Measurements from ENCODE around the gene ADGRG3.

The ADGRG3 gene

DNA sequence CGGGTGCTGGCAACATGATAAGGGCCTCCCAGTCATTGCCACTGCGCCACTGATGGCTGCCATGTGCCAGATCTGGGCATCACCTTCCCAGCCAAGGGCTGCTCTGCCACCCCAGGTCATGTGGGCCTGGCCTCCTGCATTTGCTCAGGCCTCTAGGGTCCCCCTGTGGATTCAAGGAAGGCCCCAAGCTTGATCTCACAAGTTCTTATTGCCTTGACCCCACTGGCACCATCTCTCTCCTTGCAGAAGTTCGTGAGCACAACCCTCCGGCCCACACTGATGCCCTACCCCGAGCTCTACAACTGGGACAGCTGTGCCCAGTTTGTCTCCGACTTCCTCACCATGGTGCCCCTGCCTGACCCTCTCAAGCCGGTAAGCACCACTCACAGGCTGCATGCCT is 31.8 kb downstream of the ADGRG3 start:
- TF ChIP-seq, protein P1, sequence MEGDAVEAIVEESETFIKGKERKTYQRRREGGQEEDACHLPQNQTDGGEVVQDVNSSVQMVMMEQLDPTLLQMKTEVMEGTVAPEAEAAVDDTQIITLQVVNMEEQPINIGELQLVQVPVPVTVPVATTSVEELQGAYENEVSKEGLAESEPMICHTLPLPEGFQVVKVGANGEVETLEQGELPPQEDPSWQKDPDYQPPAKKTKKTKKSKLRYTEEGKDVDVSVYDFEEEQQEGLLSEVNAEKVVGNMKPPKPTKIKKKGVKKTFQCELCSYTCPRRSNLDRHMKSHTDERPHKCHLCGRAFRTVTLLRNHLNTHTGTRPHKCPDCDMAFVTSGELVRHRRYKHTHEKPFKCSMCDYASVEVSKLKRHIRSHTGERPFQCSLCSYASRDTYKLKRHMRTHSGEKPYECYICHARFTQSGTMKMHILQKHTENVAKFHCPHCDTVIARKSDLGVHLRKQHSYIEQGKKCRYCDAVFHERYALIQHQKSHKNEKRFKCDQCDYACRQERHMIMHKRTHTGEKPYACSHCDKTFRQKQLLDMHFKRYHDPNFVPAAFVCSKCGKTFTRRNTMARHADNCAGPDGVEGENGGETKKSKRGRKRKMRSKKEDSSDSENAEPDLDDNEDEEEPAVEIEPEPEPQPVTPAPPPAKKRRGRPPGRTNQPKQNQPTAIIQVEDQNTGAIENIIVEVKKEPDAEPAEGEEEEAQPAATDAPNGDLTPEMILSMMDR (IDR thresholded peaks at IDR 0.05) = no peak
- DNase-seq (ENCODE audit: low spot score) = no peak
- Histone ChIP-seq H3K27ac (no peak overlapping the region), H3K4me3 (no peak overlapping the region)

DNA sequence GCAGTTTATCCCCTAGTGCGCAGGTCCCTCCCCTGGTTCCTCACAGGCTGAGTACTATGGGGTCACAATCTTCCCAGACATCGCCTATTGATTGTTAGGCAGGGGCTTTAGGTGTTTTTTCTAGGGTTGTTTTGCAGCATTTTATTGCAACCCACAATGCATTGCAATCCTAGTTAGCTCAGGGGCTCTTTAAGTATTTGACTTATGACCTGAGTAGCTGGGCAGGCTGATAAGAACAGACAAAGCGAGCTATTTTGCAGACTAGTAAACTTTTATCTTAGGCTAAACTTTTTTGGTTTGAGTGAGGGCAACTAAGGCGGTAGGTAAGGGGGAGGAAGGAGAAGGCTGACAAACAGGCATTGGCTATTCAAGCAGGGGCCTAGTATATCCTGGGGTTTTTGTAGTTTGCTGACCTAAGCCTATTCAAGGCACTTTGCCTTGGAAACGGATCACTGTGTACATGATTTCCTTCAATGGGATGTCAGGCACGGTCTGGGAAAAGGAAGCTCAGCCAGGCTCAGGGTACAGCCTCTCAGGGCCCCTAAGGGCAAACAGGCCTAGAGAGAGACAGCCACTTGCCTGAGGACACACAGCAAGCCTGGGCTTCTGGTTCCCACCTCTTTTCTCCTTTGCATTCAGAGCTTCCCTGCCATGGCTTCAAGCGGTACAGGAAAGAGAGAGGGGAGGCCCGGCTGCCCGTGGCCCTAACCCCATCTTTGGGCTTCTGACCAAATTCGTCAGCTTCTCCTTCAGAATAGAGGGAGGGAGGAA is 32.9 kb downstream of the ADGRG3 start:
- TF ChIP-seq, protein P1 (IDR thresholded peaks at IDR 0.05) = no peak
- Histone ChIP-seq H3K27ac (no peak overlapping the region), H3K4me3 (no peak overlapping the region)
- DNase-seq (ENCODE audit: low spot score) = peak; percentile 58

DNA sequence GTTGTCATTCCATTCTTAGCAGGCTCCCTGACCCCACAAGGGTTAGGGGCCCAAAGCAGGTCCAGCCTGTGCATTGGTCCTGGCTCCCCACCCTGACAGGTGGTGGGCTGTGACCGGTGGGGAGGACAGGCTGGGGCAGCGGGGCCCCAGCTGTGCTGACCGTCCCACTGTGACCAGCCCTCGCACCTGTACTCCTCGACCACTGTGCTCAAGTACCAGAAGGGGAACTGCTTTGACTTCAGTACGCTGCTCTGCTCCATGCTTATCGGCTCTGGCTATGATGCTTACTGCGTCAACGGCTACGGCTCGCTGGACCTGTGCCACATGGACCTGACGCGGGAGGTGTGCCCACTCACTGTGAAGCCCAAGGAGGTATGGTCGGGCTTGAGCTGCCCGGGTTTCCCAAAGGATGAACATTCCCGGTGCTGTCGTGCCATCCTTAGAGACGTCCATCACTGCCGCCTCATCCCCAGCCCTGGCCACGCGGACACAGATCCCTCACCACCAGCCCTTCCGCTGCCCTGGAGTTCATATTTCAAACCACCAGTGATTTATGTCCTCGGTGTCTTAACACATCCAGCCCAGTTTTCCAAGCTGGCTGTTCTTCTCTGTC is 33.8 kb downstream of the ADGRG3 start:
- DNase-seq (ENCODE audit: low spot score) = peak; percentile 52
- H3K4me3 ChIP-seq = no peak overlapping the region
- TF ChIP-seq, protein P1 (IDR thresholded peaks at IDR 0.05) = no peak
- H3K27ac ChIP-seq = no peak overlapping the region

DNA sequence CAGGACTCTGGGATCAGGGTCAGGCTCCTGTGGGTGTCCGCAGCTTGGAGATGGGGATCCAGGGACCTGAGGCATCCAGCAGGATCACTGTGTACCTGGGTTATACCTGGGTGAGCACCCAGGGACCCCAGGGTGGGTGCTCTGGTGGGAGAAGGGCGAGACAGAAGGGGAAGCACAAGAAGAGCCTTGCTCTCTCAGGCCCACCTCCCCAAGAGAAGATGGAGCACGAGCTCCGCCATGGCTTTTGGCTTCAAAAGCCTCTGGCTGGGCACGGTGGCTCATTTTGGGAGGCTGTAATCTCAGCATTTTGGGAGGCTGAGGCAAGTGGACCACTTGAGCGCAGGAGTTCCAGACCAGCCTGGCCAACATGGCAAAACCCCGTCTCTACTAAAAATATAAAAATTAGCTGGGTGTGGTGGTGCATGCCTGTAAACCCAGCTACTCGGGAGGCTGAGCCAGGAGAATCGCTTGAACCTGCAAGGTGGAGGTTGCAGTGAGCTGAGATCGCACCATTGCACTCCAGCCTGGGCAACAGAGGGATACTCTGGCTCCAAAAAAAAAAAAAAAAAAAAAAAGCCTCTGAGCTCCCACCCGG is 35.4 kb downstream of the ADGRG3 start:
- Histone ChIP-seq H3K27ac (no peak overlapping the region), H3K4me3 (no peak overlapping the region)
- TF ChIP-seq, protein P1 (IDR thresholded peaks at IDR 0.05) = no peak
- DNase-seq (ENCODE audit: low spot score) = peak; percentile 57

DNA sequence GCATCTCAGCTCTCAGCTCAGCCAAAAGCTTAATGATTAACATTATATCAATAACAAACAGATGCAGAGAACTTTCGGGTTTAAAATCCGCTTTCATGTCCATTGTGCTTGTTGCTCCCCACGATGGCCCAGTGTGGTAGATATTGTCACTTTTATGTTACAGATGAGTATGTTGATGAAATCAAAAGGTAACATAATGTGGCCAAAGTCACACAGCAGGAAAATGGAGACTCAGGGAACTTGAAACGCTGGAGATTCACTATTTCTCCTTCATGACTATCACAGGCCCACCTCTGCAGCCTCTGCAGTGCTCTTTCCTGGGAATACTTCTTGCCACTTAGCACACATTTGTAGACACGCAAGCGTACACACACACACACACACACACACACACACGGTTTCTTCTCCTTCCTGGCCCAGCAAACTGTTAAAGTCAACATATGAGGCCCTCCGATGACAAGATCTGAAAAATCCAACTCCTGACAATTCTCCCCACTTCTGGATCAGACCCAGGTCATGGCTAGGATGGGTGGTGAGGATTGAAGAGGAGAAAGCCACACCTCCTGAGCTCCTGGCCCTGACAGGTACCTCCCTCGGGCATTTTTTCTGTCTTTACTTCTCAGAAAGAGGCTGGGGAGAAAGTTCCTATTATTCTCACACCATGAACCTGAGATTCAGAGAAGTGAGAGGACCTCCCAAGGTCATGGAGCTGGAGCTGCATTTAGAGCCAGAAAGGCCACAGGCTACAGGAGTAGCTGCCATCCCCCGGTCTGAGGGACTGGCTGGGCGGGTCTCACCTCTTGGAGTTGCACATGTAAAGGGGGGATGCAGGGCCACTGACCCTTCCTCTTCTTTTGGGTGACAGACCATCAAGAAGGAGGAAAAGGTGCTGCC is 36.2 kb downstream of the ADGRG3 start:
- TF ChIP-seq, protein P1 (IDR thresholded peaks at IDR 0.05) = no peak
- peak; percentile 16 for DNase-seq (ENCODE audit: low spot score)
- H3K27ac ChIP-seq = no peak overlapping the region
- no peak overlapping the region for H3K4me3 ChIP-seq

DNA sequence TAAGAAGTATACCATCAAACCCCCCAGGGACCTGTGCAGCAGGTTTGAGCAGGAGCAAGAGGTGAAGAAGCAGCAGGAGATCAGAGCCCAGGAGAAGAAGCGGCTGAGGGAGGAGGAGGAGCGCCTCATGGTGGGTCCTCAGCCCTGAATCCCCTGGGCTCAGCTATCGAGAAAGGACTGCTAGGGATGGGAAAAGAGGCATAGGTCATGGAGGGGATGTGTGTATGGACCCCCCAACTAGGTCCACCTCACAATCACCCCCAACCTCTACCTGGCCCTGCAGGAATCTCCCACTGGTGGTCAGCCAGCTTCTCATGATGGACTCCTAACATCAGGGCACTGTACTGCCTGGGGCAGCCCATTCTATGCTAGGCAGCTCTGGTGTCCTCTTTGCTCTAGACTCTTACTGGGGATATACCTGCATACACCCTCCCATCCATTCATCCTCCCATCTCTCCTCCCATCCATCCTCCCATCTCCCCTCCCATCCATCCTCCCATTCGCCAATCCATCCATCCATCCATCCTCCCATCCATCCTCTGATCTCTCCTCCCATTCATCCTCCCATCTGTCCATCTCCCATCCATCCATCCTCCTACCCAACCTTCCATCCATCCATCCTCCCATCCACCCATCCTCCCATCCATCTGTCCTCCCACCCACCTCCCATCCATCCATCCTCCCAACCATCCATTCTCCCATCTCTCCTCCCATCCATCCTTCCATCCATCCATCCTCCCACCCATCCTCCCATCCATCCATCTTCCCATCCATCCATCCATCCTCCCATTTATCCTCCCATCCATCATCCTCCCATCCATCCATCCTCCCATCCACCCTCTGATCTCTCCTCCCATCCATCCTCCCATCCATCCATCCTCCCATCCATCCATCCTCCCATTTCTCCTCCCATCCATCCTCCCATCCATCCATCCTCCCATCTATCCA is 37.1 kb downstream of the ADGRG3 start:
- peak; percentile 68 for DNase-seq (ENCODE audit: low spot score)
- no peak overlapping the region for H3K4me3 ChIP-seq
- H3K27ac ChIP-seq = no peak overlapping the region
- TF ChIP-seq, protein P1 (IDR thresholded peaks at IDR 0.05) = no peak

Data from coronary artery (tissue), 2 donors.